Activated T-helper 1 cell treated with anti-CD3 and anti-CD28 coated beads, Interleukin-2, amount 50 U/mL, for 16 hours (primary cell): Measurements from ENCODE around the gene SLC35C1.

Experiments used
- DNase-seq, 2 donors: peaks; one replicate each; pipeline ENCODE4 v3.0.0-alpha.2; 2020; ENCODE audit warnings: low read depth in 1 of 2, low spot score in 1 of 2

Gene SLC35C1

DNA sequence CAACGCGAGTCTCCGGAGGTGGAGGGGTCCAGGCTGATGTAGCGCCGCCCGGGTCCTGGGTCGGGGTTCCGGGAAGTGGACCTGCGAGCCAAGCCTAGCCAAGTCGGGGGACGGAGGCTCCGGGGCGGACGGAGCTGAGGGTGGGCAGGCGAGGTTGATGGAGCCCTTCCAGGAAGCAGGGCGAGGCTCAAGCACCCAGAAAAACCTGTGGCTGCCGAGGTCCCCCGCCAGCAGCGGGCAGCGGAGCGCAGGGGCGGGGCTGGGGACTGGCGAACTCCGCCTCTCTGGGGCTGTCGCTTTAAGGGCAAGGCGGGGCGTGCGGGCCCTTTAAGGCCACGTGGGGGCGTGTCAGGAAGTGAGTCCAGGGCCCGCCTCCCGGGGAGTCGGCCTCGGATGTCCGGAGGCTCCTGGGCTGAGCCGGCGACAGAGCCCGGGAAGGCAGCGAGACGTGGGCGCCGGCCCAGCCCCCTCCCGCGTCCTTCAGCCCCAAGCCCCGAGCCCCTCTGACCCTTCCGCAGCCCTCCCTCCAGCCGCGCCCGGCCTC, at the start of gene SLC35C1:
Gene SLC35C1, plus strand, starts transcription at position 389 of the 544 bp plus-strand sequence. CDS start 653 bp downstream, outside the sequence.
- DNase-seq = peak; percentile 91 to 93

DNA sequence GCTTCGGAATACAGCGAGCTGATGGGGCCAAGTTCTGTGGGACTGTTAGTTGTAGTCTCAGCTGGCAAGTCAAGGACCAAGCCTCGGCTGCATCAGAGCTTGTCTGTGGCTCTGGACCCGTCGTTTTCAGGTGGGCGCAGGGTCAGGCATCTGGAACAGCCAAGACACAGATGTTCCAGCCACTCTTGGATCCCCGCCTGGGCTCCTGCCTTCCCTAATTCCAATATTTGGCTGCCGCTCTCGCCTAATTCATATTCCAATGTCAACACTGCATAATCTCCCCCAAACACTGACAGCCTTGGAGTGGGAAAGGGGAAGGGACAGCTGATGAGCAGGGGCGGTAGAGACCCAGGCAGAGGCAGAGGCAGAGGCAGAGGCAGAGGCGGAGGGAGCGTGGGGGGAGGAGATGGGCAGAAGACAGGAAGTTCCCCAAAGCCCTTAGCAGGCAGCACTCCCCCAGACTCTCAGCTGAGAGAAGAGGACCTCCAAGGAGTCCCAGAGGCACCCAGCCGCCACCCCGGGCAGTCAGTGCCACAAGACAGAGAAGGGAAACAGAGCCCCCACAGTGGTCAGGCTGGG, 49.6 kb upstream of the SLC35C1 start:
- no peak for DNase-seq

DNA sequence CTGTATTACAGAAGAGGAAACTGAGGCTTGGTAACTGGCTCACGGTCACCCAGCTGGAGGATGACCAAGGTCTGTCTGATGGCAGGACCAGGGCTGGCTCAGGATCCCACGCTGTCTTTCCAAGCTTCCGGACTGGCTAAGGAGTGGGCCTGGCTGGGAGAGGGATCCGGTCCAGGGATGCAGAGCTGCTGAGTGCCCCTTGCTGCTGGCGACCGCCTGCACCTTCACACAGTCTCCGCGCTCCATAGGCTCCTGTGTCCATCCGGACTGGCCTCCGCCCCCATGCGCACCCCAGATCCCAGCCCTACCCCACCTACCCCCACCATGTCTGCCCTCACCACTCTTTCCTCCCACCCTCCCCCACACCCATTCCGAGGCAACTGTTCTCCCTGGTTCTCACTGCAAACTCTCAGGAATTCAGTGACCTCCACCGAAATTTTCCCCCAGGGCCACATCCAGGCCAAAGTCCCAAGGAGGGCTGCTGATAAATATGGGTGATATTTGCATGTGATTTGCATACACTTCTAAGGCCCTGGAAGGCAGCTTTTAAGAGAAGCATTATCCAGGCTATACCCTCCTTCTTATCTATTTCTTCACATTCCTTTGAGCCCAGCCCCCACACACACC, 48.5 kb upstream of the SLC35C1 start:
- DNase-seq = no peak

DNA sequence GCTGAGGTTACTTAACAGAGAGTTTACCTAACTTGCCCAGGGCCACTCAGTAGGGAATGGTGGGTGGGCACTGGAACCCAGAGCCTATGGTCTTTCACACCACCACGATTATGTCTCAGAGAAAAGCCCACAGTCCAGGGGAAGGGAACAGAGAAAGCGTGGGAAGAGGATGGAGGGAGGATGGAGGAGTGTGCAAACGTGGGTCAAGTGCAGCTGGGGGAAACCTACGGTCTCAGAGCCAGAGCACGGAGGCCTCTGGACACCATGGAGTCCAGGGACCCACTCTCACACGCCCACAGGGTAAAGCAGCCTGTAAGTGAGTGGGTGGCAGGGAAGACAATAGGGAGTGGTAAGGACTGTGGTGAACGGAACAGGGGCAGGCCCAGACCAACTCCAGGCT, 47.3 kb upstream of the SLC35C1 start:
- no peak for DNase-seq

DNA sequence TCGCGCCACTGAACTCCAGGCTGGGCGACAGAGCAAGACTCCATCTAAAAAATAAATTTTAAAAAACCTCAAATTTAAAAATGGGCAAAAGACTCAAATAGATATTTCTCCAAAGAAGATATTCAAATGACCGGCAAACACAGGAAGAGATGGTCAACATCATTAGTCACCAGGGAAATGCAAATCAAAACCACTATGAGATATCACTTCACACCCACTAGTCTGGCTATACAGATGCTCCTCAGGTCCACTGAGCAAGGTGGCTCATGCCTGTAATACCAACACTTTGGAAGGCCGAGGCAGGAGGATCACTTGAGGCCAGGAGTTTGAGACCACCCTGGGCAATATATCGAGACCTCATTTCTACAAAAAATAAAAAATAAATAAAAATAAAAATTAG, 43.3 kb upstream of the SLC35C1 start:
- no peak for DNase-seq

DNA sequence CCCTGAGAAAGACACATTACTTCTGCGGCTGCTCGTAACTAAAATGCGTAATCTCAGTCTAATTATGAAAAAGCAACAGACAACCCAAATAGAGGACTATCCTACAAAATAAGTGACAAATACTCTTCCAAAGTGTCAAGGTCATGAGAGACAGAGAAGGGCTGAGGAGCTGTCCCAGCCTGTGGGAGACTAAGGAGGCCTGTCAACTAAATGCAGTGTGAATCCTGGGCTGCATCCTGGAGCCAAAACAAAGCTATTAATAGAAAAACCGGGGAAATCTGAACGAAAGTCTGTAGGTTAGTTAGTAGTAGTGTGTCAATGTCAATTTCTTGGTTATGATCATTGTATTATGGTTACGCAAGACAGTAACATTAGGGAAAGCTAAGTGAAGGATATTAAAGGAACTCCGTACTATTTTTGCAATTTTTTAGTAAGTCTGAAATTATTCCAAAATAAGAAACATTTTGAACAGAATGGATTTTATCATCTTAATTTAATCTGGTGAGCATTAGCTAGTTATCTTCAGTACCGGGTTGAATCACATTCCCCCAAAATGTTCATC, 39.8 kb upstream of the SLC35C1 start:
- DNase-seq = no peak

DNA sequence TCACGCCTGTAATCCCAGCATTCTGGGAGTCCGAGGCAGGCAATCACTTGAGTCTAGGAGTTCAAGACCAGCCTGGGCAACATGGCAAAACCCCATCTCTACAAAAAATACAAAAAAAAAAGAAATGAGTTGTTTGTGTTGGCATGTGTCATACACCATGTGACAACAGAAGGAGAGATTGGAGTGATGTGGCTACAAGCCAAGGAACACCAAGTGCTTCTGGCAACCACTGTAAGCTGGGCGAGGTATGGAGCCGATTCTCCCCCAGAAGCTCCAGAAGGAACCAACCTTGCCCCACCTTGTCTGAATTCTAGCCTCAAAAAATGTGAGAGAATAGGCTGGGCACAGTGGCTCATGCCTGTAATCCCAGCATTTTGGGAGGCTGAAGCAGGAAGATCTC, 39.1 kb upstream of the SLC35C1 start:
- DNase-seq = no peak

DNA sequence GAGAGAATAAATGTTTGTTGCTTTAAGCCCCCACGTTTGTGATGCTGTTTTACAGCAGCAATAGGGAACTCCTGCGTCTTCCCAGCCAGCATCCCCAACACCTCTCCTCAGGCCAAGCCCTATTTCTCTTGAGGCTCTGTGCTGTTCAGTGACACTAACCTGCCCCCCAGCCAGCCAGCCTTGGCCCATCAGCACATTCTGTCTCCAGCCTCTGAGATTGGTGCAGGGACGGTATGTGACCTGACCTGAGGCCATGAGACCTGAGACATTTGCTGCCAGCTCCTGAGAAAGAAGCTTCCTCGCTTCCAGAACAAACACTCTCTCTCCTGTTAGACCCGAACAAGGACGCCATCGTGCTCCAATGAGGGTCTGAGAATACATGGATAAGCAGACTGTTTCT, 38.5 kb upstream of the SLC35C1 start:
- DNase-seq = no peak

DNA sequence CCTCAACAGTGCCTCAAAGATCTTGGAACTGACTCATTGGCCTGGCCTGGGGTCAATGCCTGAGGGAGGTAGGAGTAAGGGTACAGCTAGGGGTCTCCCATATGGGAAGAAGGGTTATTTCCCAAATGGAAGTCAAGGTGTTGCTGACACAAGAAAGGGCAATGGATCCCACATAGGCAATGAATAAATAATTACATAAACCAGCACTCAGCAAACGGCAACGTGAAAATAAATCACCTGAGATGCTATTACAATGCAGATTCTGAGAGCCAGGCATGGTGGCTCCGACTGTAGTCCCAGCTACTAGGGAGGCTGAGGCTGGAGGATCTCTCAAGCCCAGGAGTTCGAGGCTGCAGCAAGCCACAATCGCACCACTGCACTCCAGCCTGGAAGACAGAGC, 36.5 kb upstream of the SLC35C1 start:
- no peak for DNase-seq

DNA sequence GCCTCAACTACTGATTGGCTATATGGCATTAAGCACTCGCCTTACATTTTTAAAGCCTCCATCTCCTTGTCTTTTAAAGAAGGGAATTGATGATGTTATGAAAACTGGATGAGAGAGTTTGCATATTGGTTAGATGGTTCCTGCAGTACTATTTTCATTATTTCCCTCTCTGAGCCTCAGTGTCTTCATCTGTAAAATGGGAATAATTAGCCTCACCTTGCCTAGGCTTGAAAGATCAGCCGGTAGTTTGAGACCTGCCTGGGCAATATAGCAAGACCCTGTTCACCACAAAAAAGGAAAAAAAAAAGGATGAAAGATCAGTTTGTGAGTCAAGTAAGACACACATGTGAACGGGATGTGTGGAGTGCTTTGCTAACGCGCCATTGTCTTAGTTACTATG, 35.0 kb upstream of the SLC35C1 start:
- DNase-seq = no peak

DNA sequence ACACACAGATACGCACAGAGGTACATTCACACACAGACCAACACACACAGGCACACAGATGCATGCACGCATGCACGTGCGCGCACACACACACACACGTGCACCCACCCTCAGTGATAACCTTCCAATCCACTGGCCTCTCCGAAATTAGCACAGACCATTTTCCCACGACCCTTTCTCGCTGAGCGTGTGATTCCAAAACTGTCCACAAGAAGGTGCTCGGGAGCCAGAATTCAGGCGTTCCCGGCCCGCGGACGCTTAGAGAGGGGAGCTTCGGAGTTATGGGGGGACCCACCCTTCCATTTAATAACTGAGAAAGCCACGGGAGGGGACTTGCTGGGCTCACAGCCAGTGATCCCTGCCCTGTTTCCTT, 33.8 kb upstream of the SLC35C1 start:
- DNase-seq = peak; percentile 54 to 55

DNA sequence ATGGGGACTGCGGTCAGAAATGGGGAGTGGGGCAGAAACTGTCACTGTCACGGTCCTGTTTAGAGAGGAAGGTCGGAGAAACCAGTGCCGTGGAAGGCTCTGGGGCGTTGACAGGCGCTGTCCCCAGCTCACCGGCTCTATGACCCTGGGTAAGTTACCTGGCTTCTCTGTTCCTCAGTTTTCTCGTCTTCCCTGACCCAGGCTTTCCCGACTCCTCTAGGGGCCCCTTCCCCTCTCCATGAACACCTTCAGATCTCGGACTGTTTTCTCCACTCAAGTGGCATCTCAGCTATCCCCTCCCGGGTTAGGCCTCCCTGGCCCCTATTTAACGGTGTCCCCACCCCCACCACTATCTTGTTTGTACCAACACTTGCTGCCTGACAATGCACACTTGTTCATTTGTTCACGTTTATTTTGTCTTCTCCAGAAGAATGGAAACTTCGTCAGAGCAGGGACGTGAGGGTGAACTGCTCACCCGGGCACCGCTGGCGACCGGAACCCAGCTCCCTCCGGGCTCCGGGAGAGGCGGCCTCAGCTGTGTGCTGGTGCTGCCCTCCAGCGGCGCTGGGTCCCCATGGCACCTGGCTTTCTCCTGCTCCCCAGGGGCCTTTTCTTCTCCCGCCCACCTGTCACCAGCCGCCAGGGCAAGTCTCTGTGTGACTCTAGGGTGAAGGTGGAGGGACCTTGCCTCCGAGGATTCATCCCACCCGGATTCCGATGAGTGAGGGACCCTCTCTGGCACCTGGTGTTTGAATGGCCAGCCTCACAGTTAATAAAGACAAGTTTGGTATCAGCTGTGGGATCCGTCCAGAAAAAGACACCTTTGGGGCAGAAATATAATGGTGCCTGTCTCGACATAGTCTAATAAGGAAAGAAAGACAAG, 33.1 kb upstream of the SLC35C1 start:
- DNase-seq = peak; percentile 60 to 70

DNA sequence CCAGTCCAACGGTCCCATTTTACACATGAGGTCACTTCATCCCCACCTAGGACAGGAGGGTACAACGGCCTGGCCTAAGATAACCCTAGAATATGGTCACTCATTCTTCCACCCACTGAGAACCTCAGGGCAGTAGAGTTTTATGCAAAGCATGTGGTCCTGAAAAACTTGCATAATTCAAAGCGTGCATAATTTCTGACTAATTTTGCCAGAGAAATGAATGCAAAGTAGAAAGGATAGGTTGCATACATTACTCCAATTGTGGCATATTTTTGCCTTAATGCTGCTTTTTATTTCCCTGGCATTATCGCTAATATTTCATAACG, 32.5 kb upstream of the SLC35C1 start:
- DNase-seq = no peak

DNA sequence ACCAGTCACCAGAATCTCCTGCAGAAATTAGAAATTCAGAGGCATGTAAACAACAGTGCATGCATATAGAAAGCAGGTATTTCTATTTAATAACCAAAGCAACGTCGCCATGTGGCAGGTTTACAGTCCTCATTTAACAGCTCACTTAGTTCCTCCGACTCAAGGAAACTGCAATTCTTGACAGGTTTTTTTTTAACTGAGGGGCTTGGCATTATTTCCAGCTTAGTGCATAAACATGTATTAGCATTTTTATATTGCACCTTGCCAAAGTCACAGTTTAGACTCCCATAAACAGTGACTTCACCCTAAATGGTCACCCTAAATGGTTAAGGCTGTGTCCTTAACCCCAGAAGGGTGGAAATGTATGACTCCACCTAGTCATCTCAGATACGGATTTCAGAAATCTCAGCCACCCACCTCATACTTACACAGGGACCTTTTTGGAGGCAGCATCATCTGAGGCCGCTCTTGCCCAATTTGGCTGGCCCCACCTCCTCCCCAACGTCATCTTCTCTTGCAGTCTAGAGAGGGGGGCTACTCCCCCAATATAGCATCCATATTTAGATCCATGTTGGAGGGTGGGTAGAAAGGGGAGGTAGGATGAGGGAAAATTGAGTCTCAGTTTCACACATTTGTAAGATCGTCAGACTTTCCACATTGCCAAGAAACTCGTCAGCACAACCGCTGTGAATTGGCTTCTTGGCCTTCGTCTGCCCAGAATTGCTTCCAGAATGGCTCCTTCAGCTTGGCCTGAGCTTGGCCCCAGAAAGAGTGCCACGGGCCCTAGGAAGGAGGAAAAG, 31.8 kb upstream of the SLC35C1 start:
- no peak for DNase-seq

DNA sequence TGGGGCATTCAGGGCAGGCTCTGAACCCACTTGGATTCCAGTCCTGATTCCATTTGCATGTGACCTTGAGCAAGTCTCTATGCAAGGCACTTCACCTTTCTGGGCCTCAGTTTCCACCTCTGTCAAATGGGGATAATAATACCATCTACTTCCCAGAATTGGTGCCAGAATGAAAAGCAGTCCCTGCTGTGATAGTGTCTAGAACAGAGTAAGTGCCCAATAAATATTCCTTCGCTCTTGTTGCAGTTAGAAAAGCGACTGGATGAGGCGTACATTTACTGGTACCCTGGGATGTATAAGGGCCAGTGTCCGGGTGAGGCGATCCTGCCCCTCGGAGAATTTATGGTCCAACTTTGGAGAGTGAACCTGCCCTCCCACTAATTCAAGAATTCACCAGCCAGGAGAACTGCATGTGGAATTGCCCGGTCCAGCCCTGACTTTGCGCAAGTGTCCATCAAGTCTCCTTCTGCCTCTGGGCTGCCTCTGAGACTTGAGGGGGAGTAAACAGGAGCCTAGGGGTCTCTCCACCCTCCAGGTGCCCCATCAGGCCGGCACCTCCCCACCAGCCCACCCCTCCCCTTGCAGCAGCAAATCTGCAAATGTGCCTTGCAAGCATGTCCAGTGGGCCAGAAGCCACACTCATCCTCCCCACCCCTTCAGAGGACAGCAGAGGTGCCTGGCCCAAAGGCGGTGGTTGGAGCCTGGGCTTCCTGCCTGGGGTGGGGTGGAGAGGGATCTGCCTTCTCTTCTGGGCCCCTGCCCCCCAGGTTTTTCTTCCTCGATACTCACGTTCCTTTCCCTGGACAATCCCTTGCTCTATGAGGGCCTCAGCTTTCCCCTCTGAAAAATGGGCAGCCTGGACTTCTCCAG, 30.9 kb upstream of the SLC35C1 start:
- DNase-seq = no peak

DNA sequence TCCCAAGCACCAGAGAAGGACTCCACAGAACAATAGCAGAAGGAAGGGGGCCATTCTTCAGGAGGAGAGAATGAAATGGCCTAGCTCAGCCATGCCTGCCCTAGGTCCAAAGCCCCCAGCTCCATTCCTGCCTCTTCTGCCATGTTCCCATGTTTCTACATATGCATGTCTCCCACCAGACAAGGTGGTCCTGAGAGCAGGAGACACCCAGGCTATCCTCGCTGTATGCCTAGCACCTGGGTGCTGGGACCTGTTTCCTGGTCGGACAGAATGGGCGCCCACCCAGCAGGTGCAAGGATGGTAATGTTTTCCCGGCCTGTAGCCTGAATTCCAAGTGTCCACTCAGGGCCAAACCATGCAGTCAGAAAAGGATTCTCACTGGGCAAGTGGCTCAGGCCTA, 30.2 kb upstream of the SLC35C1 start:
- DNase-seq = no peak

DNA sequence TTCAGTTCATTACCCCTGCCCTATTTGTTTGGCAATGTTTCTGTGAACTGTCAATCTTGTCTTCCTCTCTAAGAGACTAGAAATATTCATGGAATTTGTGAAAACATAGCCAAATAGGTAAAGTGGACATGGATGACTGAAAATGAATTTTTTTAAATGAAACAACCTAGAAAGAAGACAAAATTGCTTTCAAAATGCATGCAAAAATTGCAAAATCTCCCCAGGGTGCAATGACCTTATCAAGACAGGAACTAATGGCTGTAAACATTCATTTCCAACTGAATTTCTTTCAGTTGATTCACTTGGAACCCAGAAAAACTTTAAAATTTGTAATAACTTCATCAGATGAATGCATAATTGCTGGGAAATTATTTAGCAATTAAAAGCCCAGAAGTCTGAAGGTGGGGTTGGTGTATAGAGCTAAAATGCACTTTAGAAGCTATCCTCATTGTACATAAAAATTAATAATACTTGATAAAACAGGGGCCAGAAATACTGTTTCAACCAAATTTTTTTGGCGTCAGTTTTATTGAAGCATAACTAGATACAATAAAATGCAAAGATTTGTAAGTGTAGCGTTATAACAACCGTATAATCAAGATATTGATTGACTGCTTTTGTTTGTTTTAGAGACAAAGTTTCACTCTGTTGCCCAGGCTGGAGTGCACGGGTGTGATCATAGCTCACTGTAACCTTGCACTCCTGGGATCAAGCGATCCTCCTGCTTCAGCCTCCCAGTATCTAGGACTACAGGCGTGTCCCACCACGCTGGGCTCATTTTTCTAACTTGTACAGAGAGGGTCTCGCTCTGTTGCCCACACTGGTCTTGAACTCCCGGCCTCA, 27.6 kb upstream of the SLC35C1 start:
- no peak for DNase-seq

DNA sequence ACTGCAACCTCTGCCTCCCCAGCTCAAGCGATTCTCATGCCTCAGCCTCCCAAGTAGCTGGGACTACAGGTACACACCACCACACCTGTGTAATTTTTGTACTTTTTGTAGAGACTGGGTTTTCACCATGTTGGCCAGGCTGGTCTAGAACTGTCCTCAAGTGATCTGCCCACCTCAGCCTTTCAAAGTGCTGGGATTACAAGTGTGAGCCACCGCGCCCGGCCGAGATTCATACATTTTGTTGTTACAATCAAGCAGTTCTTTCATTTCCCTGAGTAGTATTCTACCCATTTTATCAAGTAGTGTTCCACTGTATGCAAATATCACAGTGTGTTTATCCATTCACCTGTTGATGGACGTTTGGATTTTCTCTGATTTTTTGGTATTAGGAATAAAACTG, 26.6 kb upstream of the SLC35C1 start:
- no peak for DNase-seq

DNA sequence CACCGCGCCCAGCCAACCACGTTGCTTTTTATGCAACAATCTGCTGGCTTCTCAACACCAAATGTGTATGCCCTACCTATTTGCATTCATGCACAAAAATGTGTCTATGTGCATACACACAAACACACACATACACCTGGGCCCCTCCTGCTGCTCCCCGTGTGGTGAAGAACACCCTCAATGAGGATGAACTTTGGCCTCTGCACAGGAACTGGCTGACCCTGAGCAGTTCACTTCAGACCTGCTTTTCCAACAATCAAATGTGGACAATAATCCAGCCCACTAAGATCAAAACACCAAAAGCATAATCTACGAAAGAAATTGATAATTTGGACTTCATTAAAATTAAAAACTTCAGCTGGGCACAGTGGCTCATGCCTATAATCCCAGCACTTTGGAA, 25.3 kb upstream of the SLC35C1 start:
- no peak for DNase-seq
